ENCODE results near the gene ABCG1. TPM values are rescaled to one million over a fixed set of nuclear protein-coding genes. Genes with fewer than 3 reads are reported as not detected.

Gene ABCG1
- total RNA-seq, 1 donor from 2014 or later: 6.3 TPM

DNA sequence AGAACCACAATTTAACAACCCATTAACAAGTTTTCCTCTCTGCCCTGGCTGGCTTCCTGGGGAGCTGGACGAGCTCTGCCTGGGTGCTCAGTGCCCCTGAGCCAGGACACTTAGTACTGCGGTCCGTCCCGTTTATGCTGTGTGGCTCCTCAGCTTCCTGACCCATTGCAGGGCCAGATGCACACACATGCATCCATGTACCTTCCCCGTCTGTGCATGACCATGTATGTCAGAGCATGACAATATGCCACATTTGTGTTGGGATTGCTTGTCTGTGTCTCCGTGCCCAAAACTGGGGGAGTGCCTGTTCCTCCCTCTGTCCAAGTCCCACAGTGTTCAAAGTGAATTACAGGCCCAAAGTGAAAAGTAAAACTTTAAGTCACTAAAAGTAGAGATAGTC, 106.0 kb downstream of the ABCG1 start:
- DNase-seq (ENCODE audit: low spot score): no peak
- intact Hi-C loops (cut with DNase I): no loop called here

DNA sequence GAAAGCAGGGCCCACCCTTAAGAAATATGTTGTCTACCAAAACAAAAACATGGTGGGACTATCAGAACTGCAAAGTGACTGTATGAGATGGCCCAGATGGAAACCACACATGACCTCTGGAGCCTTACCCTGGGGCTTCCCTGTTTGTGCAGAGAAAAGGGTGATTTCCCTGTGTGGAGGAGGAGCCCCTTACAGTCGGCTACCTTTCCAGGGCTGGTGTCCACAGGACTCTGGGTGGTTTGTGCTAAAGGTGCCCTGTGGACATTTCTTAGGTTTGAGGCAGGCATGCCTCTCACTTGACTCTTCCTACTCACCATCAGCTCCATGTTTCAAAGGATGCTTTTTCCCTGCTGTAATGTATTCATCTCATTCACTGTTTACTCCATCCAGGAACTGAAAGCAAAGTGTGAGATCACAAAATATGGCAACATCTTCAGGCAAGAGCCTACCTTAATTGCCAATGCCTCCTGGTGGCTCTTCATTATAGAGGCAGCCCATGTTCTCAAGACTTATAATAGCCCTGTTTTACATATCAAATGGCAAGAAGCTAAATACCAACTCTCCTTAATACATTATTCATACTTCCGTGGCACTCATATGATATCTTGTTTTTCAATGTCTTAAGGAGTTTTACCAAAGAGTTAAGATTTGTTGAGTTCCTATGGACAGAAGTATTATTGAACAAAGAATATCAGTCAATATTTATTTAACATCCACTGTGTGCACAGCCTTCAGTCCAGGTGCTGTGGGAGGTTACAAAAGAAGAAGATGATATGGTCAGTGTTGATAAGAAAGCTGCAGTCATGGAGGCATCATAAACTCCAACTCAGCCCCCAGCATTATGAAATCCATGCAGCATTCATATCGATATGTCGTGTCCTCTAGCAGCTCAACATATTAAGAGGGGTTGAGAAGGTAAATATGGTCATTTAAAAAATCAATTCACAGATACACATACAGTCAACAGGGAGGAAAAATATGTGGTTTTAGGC, 111.7 kb downstream of the ABCG1 start:
- DNase-seq (ENCODE audit: low spot score): no peak
- intact Hi-C loops (cut with DNase I): no loop called here

DNA sequence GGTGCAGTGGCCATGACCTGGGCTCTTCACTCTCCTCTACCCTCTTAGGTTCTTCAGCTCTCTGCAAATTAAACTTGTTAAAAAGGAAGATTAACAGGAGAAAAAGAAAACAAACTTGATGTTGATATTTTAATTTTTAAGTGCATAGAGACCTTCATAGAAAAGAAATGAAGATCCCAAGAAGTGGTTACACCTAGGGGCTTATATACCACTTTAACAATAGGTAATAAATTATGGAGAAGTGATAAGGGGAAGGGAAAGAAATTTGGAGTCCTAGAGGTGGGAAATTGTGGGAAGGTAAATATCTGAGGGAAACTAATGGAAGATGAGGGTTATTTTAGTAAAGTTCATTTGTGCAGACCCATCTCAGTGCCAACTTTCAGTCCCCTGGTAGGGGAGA, 112.7 kb downstream of the ABCG1 start:
- DNase-seq (ENCODE audit: low spot score): no peak
- intact Hi-C loops (cut with DNase I): no loop called here

DNA sequence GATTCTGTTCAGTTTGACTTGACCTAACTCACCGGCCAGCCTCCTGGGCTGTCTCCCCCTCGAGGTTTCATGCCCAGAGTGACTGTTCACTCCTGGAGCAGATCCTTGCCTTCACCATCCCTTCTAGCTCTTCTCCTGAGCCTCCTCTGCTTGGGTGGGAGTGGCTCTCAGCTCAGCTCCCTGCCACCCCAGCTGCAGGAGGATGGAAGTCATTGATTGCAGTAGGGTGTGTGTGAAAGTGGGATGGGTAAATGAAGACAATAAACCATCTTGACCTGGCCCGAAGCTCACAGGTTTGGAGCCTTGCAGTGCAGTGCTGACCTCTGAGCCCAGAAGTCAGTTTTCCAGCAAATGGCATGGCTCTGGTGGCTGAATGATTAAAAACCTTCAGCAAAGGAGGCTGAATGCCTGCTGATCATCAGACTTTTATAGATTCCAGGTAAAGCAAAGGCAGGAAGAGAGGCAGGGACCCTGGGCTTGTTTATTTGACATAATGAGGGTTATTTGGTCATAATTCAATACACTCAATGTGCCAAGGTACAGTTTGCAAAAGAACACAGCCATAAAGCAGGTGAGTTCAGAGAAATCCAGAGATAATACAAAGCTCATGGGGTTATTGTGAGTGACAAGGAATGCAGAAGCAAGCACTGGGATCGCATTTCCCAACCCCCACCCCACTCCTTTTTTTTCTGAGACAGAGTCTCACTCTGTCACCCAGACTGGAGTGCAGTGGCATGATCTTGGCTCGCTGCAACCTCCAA, 113.8 kb downstream of the ABCG1 start:
- intact Hi-C loops (cut with DNase I): no loop called here

DNA sequence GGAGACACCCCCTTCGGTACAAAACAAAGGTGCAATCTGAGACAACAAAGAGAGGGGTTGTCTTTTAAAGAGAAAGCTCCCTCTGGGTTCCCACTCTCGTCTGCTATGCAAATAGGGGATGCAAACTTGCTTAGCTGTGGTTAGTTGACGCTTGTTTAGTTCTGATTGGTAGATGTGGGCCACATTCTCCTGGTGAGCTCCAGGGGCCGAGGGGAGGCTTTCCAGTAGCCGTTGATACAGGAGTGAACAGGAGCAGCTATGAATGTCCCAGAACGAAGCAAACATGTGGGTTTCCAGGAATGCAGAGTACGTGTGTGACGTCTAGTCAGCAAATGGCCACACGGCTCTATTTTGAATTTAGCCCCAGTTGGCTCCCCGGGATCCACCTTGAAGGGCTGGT, 117.1 kb downstream of the ABCG1 start:
- intact Hi-C loops (cut with DNase I): no loop called here
- DNase-seq (ENCODE audit: low spot score): no peak

More for the DNA sequence above, 113.8 kb downstream of the ABCG1 start:
- no peak for DNase-seq (ENCODE audit: low spot score)

DNA sequence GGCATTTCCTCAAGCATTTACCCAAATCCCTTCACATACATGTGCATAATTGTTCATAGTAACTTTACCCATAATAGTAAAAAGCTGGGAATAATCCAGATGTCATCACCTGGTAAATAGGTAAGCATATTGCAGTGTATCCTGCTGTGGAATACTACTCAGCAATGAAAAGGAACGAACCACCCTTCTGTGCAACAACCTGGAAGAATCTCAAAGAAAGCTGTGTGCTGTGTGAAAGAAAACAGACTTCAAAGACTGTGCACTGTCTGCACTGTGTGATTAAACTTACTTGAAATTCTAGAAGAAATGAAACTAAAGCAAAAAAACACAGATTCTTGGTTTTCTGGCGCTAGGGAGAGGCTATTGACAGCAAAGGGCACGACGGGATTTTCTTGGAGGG, 118.3 kb downstream of the ABCG1 start:
- intact Hi-C loops (cut with DNase I): no loop called here
- DNase-seq (ENCODE audit: low spot score): no peak

DNA sequence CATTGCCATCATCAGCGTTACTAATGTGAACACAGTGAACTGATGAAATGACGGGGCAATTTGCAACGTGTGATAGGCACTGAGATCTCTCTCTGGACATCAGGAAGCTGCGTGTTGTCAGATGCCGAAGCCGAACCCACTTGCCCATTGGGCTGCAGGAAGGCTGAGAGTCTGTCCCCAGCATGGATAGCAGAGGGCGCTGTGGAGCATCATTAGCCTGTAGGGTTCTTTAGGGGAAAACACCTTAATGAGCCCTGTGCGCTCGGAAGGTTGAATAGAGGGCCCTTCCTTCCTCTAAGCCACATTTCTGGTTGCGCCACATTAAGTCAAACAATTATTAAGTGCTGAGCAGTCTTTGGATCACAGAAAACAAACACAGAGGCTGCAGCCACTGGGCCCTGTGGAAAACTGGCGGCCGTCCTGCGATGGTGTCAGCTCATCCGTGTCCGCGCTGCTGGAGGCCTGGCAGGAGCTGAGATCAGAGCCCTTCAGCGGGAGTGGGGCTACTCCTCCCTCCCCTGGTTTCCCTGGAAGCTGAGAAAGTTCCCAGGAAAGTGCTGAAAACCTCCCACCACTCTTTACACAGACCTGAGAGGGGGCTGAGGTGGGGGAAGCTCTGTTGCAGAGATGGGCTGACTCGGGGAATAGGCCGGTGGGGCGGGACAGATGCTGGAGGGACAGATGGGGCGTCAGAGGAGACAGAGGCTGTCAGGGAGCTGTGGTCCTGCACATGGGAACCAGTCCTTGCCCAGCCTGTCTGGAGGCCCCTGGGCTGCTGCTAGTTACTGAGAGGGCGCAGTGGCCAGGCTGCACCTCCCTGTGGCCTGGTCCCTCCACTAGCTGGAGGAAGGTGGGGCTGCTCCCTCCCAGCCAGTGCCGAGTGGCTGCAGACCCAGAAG, 119.1 kb downstream of the ABCG1 start:
- no peak for DNase-seq (ENCODE audit: low spot score)
- intact Hi-C loops (cut with DNase I): no loop called here

DNA sequence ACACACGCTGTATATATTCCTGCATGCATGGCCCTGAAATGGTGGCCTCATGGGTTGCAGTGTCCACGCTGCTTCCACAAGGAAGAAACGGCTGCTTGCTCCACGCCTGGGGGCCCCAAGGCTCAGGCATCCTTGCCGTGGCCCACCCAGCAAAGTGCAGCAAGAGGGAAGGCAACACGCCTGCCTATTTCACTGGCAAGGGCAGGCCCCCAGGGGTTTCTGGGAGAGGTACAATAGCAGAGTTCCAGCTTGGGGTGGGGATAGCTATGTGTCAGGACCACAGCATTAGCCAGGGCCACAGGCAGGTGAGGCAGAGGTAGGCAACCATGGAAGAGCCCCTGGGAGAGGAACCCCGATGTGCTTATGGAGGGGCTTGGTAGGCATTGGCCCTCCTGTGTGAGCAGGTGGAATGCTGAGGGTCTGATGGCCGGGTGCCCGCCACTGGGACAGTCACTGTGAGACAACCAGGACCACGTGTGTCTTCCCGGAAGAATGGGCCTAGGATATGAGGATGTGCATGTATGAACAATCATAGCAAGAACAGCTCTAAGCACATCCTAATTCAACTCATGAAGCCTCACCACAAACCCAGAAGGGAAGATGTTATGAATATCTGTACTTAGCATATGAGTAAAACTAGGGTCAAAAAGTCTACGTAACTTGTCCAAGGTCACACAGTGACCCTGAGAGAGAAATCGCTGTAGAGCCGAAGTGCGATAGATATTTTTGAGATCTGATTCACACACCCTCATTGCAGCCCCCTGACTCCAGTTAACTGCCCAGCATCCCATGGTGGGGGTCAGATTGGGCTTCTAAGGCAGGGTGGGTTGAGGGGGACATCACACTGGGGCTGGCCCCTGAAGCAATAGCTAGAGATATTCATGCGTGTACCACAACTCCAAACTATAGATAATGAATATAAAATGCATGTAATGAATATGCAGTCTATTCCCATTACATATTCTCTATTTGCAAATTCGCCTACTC, 120.1 kb downstream of the ABCG1 start:
- no peak for DNase-seq (ENCODE audit: low spot score)
- intact Hi-C loops (cut with DNase I): no loop called here

DNA sequence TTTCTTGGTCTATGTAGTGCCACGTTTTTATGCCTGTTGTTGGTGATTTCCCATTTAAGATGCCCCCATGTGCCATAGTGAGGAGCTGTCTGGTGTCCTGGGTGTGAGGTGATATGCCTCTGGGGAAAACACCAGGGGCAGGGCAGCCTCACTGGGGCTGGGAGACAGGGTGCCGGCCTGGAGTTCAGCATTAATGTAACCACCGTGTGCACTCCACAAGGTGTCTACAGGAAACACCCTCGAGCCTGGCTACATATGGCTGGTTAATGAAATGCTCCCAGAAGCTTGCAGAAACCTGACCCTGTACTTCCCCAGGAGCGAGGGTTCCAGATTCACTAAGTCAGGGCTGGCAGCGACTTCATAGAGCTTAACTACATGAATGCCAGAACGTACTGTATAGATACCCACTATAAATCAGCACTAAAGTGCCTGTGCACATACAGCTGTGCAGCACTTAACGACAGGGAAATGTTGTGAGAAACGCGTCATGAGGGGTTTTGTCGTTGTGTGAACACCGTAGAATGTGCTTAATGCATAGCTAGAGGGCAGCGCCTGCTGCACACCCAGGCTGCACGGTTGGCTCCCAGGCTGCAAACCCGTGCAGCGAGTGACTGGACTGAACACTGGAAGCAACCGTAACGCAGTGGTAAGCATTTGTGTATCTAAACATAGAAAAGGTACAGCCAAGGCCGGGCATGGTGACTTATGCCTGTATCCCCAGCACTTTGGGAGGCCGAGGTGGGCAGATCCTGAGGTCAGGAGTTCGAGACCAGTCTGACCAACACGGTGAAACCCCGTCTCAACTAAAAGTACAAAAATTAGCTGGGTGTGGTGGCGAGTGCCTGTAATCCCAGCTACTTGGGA, 121.5 kb downstream of the ABCG1 start:
- DNase-seq (ENCODE audit: low spot score): no peak
- intact Hi-C loops (cut with DNase I): no loop called here

DNA sequence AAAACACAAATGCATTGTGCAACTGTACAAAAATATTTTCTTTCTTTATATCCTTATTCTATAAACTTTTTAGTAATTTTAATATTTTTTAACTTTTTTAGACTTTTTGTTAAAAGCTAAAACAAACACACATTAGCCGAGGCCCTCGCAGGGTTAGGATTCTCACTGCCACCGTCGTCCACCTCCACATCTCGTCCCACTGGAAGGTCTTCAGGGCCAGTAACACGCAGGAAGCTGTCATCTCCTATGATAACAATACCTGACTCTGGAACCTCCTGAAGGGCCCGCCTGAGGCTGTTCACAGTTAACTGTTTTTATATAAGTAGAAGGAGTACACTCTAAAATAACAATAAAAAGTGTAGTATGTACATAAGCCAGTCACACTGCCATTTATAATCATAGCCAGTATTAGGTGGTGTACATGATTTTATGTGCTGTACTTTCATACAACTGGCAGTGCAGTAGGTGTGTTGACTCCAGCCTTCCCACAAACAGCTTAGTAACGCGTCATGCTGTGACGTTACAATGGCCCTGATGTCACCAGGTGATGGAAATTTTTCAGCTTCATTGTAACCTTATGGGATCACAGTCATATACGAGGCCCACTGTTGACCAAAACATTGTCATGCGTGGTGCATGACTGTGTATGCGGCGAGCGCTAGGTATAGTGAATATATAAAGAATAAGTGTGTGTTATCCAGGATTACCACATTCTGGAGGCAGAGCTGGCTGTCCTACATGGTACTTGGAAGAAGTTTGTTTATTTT, 123.0 kb downstream of the ABCG1 start:
- no peak for DNase-seq (ENCODE audit: low spot score)
- intact Hi-C loops (cut with DNase I): no loop called here

DNA sequence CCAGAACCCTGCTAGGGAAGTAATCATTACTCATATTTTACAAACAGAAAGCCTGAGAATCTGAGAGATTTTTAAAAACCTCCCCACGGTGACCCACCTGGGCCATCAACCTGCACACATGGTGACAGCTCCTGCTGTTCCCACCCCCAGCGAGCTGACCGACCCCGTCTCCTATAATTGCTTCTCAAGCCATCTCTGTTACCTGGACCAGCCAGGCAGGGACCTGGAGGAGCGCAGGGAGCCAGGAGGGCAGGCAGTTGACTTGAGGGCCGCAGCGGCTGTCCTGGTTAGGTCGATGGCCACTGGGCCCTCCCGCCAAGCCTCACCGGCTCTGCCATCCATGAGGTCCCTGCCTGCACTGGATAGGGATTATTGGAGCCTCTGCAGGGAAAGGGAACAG, 124.2 kb downstream of the ABCG1 start:
- no peak for DNase-seq (ENCODE audit: low spot score)
- intact Hi-C loops (cut with DNase I): no loop called here

DNA sequence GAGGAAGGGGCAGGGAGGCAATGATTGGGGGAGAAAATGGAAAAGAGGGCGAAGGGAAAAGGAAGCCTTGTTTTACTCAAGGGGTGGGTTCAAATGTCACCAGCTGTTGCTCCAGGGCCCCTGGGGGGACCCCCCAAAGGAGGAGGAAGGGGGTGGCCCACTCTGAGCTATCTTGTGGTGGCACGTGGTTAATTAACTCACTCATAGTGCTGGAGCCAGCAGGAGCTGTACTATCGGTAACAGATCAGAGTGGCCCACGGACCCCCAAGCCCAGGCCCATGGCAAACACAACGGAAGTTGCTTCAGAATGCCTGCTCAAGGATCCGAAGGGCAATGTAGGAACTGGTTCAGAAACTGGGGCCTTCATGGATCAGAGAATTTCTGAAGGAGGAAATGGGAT, 124.6 kb downstream of the ABCG1 start:
- intact Hi-C loops (cut with DNase I): no loop called here
- DNase-seq (ENCODE audit: low spot score): no peak

DNA sequence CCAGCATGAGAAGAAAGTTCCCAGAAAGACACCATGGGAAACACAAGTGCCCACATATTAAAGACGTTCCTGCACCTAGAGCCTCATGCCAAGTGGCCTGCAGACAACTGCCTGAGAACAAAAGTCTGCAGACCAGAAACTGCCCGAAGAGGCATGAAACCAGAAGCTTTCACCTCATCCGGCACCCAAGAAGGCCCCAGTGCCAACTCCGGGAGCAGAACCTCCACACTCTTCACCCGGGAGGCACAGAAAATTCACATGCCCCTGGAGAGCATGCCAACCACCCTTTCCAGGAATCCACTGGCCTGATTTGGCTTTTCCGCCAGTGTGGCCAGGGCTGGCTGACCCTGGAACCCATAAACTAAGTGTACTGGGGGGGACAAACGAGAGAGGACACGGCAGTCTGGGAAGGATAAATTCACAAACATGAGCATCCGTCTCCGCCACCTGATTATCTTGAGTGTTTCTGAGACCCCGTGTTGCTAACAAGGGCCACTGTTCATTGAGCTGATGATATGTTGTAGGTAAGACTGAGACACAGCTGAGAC, 125.1 kb downstream of the ABCG1 start:
- intact Hi-C loops (cut with DNase I): no loop called here
- no peak for DNase-seq (ENCODE audit: low spot score)

DNA sequence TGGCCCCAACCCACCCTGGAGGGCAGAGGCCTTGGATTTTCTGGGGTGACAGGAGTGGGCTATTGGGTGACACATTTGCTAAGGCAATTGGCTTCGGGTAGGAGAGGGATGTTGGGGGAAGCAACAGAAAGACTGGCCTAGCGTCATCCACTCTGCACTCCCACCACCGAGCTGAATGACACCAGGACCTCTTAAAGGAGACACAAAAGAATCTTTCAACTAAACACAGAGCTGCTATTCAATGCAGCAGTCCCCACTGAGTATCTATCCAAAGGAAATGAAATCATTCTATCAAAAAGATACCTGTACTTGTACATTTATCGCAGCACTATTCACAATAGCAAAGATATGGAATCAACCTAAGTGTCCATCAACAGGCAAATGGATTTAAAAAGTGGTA, 125.7 kb downstream of the ABCG1 start:
- DNase-seq (ENCODE audit: low spot score): no peak
- intact Hi-C loops (cut with DNase I): no loop called here

DNA sequence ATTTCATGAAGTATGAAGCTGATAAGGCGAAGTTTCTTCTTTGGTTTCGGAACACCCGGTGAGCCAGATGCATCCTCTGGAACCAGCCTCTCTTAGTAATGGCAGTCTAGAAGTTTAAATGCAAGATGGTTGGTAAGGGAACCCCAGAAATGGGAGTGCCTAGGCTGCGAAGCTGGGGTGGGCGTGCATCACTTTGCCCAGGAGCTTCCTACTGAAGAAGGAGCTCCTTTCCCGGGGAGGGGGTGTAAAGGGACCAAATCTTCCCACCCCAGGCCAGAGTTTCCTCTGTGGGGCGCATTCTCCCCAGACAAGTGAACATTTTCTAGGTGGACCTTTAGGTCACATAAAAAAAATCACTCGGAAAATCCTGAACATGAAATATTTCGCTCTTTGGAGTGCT, 127.5 kb downstream of the ABCG1 start:
- no peak for DNase-seq (ENCODE audit: low spot score)
- intact Hi-C loops (cut with DNase I): no loop called here
